ENCODE data around the gene HNMT. TPM values are rescaled to one million over a fixed set of nuclear protein-coding genes. Genes with fewer than 3 reads are reported as not detected.

Gene HNMT
- total RNA-seq, 2 experiments from 2014 or later = not detected

- ChIA-PET POLR2A (no interaction called here), CTCF (no interaction called here)
Observed at GRCh38 chr2:138000796-138001195, 36.5 kb downstream of the HNMT start.

DNA sequence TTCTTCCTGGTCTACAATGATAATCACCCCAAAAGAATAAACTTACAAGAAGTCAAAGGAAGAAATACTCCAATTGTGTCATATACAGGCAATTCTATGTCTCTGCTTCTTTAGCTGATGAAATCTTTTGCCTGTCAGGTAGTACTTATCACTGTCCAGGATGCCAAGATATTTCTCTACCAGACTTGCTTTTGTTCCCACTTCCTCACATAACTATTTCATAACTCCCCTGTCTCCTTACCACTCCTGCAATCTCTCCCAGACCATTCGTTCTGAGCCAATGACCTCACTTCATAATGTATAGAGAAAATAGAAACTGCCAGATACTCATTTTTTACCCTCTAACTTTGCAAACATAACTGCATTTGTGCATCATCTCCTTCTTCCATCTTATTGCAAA lies 39.1 kb downstream of the HNMT start:
- POLR2A ChIA-PET = no interaction called here
- CTCF ChIA-PET = no interaction called here

DNA sequence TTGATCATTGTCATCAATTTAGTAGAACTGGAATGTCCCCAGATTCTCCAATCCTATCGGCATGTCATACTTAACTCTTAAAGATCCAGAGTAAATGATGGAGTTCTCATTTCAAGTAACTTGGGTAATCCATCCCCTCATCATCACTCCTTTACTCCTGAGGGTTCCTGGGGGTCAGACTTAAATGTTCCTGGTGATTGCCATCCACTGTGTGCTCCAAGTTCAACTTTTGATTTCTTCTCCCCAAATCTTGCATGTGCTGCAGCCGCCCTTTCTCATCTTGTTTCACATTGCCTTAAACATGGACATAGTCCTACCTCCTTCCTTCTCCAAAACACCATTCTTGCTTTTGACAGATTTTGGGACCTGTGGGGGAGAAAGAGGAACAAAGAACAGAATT lies 43.2 kb downstream of the HNMT start:
- POLR2A ChIA-PET = no interaction called here
- CTCF ChIA-PET = no interaction called here

DNA sequence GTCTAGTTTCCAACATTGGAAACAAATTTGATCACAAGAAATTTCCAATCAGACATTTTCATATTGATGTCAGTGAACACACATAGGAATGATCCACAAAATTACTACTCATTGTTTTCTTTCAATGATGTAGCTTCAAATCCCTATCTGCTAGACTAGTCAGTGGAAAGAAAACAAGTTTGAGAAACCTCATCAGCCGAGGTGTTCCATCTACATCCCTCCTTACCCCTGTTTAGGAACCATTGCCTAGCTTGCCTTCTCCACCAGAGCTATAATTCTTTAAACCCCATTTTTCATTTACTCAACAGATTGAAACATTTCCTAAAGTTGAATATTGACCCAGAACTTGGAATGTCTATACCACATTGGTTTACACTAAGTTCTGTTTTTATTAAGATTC lies 45.3 kb downstream of the HNMT start:
- ChIA-PET POLR2A (no interaction called here), CTCF (no interaction called here)

- ChIA-PET POLR2A (no interaction called here), CTCF (no interaction called here)
Observed at GRCh38 chr2:138010890-138011289, 46.6 kb downstream of the HNMT start.

DNA sequence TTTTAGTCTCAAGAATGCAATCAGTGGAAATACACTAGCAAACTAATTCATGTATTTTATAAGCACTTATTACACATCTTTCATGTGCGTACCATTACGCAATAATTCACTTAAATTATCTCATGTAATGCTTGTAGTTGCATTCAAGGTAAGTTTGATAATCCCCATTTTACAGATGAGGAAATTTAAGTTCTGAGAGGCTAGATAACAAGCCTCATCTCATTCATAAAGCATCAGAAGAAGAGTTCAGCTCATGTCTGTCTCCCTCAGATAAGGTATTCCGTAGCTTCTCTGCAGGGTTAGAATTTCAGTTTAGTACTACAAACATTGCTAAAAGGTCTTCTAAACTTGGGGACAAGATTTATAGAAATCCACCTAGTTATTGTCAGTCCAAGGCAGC lies 47.8 kb downstream of the HNMT start:
- ChIA-PET POLR2A (no interaction called here), CTCF (no interaction called here)

- ChIA-PET CTCF (no interaction called here), POLR2A (no interaction called here)
Observed at GRCh38 chr2:138012968-138013367, 48.7 kb downstream of the HNMT start.

DNA sequence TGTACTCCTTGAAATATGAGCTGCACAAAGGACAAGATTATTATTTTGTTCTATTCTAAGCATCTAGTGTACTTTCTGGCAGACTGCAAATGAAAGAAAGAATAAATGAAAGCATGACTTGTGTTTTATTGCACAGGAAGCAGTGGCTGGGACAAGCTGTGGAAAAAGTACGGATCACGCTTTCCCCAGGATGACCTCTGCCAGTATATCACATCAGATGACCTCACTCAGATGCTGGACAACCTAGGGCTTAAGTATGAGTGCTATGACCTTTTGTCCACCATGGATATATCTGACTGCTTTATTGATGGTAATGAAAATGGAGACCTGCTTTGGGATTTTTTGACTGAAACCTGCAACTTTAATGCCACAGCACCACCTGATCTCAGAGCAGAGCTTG lies 49.4 kb downstream of the HNMT start:
- ChIA-PET CTCF (no interaction called here), POLR2A (no interaction called here)

DNA sequence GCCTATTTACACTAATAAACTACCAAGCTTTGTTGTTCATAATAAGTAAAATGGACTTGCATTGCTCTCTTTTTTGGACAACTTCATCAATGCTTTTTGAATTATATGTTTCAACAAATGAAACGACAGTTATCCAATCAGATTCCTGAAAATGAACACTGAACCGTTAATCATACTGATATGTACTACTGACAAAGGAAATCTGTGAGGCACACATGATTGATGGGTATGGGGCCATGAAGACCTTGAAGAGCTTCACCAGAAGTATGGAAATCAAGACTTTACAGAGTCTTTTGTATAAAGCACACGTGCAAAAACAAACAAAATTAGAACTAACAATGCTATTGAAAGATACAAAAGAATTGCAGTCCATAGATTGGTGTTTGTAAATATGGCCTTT lies 51.2 kb downstream of the HNMT start:
- POLR2A ChIA-PET = no interaction called here
- CTCF ChIA-PET = no interaction called here

DNA sequence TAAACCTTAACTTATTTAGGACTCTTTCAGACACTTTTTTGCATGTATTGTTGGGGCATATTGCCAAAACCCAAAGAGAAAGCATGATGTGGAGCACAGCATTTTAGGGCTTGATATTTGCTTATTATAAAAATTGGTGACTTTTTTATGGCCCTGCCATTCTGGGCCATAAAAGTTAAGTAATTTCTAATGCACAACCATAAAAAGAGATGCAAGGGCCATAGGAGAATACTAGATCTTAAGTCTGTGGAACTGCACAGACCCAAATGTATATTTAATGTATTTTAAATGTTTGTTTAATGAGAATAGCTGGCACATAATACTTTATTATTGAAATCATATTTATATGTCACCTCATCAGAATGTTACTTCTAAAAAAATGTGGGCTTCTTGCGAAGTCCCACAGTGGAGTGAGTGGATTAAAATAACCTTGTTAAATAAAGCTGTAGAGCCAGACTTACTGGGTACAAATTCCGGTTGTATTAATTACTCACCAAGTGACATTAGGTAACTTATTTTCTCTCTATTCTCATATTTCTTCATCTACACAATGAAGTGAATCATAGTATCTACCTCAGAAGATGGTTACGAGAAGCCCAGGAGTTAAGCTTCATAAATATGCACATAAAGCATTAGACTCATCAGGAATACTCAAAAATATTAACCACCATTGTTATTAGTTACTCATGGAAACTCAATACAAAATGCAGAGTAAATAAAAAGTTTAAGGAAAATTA lies 52.2 kb downstream of the HNMT start:
- POLR2A ChIA-PET = no interaction called here
- CTCF ChIA-PET = no interaction called here

- ChIA-PET CTCF (no interaction called here), POLR2A (no interaction called here)
Observed at GRCh38 chr2:138017824-138018223, 53.6 kb downstream of the HNMT start.

DNA sequence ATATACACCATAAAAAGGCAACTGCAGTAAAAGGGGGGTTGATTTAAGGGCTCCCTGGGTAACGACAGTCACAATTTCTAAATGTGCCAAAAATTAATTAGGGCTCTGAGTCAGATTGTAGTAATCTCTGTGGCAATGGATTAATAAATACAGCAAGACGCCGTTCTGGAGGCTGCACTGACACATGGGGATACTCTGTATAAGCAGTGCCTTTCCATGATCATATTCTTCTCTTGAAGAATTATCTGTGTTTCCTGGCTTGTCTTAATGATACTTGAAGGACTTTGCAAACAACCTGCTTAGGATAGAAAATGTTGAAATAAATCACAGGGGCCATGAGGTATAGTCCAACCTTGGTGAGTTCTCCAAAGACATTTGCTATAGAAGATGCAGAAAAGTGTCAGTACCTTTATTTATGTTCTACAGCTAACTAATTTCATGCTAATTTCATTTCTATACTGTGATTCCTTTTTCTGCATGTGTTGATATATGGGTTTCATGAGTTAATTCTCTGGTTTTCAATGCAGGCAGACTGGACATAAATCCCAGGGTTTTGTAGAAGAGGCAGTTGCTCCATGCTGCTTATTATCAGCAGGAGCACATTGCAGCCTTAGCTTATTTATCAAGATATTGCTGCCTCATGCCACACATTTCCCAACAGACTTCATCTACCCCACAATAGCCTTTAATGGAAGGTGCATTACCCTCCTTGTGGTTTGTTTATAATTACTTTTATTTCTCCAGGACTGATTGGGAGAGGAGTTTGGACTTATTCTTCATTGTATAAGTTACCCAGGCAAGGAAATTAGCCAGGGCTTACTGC lies 54.8 kb downstream of the HNMT start:
- ChIA-PET POLR2A (no interaction called here), CTCF (no interaction called here)

DNA sequence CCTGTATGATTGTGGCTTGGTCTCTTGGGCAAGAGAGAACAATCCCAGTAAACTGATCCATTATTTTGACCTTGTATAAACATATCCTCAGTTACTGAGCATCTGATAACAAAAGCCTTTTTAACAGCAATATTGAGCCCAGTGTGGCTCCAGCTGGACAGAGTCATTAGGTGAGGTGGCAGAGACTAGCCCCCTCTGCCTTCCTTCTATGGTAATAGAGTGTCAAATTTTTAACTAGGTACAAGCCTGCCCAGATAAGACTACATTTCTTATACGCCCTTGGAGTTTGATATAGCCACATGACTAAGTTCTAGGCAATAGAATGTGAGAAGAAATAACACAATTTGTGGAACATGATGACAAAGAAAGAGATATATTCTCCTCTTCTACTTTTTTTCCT lies 56.2 kb downstream of the HNMT start:
- POLR2A ChIA-PET = no interaction called here
- CTCF ChIA-PET = no interaction called here

DNA sequence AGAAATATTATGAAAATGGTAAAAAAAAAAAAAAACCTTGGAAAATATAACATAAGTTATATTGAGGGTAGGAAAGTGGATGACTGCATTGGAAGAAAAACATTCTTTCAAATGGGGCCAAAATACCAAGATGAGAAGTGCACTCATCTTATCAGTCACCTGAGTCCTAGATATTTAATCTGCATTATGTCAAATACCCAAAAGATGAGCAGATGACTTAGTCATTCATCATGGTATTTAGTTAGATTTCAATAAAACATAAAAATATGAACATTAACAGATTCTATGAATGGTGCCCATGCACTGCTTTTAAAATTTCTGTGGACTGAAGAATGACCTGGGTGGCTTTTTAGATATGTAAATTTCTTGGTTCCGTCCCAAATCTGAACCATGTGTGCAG lies 56.9 kb downstream of the HNMT start:
- CTCF ChIA-PET = no interaction called here

GRCh38 chr2:138023298-138023697 lies 59.0 kb downstream of the HNMT start:
- CTCF ChIA-PET = no interaction called here
- POLR2A ChIA-PET = no interaction called here

More for the DNA sequence above, 56.9 kb downstream of the HNMT start:
- POLR2A ChIA-PET = no interaction called here

GRCh38 chr2:138023976-138024375 lies 59.7 kb downstream of the HNMT start:
- ChIA-PET CTCF (no interaction called here), POLR2A (no interaction called here)

DNA sequence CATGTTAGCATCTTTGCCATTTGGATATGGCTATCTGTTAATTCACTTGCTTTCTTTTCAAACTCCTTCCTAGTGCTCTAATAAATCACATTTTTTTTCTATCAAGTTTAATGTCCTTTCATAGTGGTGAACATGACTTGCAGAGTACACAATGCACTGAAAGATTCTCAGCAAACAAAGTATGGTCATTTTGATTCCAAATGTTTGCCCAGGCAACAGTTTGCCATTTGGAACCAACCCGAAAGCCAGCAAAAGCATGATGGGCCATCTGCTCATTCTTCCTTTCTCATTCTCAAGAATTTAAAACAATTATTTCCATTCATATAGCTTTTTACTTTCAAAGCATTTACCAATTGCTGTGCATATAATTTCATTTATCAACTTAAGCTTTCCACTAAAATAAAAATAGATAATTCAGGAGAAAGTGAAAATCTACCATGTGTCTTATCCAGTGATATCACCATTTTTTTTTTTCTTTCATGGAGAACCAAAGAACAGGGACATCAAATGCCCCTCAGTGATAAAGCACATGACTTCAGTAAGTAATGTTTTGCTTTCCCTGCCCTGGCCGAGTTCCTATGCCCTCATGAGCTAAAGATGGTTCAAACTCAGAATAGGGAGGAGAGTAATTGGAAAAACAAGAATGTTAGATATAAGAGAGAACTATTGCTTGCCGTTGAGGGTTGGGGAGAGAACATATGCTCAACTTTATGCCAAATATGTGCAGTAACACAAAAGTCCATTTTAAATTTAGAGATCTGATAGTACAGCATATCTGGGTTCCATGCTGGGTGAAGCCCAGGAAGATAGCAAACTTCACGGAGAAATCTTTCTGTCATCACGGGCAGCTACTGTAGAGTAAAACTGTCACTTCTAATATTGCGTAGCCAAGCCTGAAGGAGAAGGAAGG lies 62.1 kb downstream of the HNMT start:
- ChIA-PET CTCF (no interaction called here), POLR2A (no interaction called here)

DNA sequence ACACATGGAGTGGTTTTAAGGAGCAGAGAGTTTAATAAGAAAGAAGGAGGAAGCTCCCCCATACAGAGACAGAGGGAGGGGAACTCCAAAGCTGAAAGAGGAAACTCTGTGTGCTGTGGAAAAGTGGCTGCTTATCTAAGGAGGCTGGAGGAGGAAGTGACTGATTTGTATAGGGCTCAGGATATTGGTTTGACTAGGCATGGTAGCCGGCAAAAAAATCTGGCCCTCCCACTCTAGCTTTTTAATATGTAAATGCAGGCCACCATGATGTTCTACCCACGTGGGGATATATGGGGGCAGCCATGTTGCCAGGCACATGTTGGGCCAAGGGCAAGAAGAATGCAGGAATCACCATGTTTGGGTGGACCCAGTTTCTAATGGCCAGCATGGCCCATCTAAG lies 64.3 kb downstream of the HNMT start:
- ChIA-PET POLR2A (no interaction called here), CTCF (no interaction called here)

GRCh38 chr2:138029276-138029675 lies 65.0 kb downstream of the HNMT start:
- POLR2A ChIA-PET = no interaction called here
- CTCF ChIA-PET = no interaction called here

DNA sequence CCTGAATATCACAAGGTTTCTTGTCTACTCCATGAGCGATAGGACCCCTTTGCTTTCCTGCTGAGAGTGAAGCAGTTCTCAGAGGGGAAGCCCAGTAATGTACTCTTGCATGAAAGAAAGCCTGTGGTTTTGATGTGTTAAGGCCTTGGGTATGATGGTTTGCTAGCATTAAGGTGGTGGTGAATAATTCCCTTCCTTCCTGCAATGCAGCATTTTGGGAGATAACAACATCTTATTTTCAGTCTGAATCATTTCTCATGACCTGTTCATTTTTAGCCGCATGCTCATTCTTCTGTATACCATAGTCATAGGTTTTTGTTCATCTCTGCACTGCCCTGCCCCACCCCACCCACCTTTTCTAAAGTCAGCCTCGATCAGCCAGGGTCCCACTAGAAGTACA lies 66.2 kb downstream of the HNMT start:
- POLR2A ChIA-PET = no interaction called here

DNA sequence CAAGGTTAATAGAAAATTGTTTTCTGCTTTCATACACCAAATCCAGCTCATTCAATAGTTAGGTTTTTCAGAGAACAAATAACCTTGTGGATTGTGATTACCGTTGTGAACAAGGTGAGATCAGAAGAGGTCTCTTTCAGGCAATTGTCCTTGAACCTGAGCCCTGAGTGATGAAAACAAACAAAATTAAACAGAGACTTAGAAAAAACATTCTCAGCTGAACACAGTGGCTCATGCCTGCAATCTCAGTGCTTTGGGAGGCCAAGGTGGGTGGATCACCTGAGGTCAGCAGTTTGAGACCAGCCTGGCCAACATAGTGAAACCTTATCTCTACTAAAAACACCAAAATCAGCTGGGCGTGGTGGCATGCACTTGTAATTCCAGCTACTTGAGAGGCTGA lies 68.1 kb downstream of the HNMT start:
- ChIA-PET CTCF (no interaction called here), POLR2A (no interaction called here)

More for the DNA sequence above, 66.2 kb downstream of the HNMT start:
- CTCF ChIA-PET = no interaction called here

All from activated CD8-positive, alpha-beta memory T cell treated with anti-CD3 and anti-CD28 coated beads for 36 hours (primary cell).